HCT116 (cell line): ENCODE results near the gene SP4. TPM values are rescaled to one million over a fixed set of nuclear protein-coding genes. Genes with fewer than 3 reads are reported as not detected.

ENCODE experiments used
- ATAC-seq: fragments of 200-7000 bp; cut with Tn5 transposase; 2 replicates; pipeline ENCODE4 v1.9.1; 2020; ENCODE audit warnings: mild to moderate bottlenecking, moderate library complexity
- BruUV-seq: library from RNA; stranded (reverse); fragments of 400-500 nt; replicated peaks from 2 replicates; lab custom pipeline; 2021; lab: Mats Ljungman, UMichigan
- CTCF ChIA-PET: fragments of 300-600 bp; sonication (Branson Sonifier 250); formaldehyde crosslinking; loops from one replicate; lab custom pipeline; 2021; ENCODE audit warnings: antibody characterized with exemption; lab: Charles Lee
- POLR2A ChIA-PET: fragments of 300-600, 350-600 bp; sonication (Branson Sonifier 250); formaldehyde crosslinking; loops from one replicate; lab custom pipeline; 2021; ENCODE audit warnings: antibody characterized with exemption; lab: Charles Lee
- RAD21 ChIA-PET, 2 experiments: fragments of 300-600 bp; sonication (Branson Sonifier 250); formaldehyde crosslinking; loops; one replicate each; lab custom pipeline; 2023; ENCODE audit warnings: low total read pairs in 2 of 2; ENCODE audit not compliant: uncharacterized antibody in 2 of 2, unreplicated experiment in 2 of 2, low non-redundant PET in 1 of 2; lab: Charles Lee
- DNase-seq: peaks from one replicate; pipeline ENCODE4 v3.0.0-alpha.2; 2010; ENCODE audit warnings: low read depth, low spot score
- H2AFZ ChIP-seq: fragments of 200-600 bp; shearing (Covaris generic), sonication (generic); 2 replicates; pipeline ENCODE4 v1.6.1; 2017; ENCODE audit warnings: low read depth, mixed run types, mixed read lengths, antibody characterized with exemption, low read length; ENCODE audit not compliant: poor library complexity, severe bottlenecking
- H3K27ac ChIP-seq: 2 replicates; pipeline ENCODE4 v1.5.1; 2012; ENCODE audit warnings: low read depth, low read length
- H3K27me3 ChIP-seq: fragments of 200-600 bp; sonication (generic); 2 replicates; pipeline ENCODE4 v1.6.1; 2016; ENCODE audit warnings: mixed run types, low read length, mixed read lengths; ENCODE audit not compliant: insufficient read depth
- H3K36me3 ChIP-seq, 2 experiments: fragments of 200-500 bp in 1 of 2; fragments of 200-600 bp in 1 of 2; sonication (Bioruptor generic) in 1 of 2; sonication (generic) in 1 of 2; 2 replicates each; pipeline versions ENCODE4 v1.5.1 to v1.6.1; 2014 to 2016; ENCODE audit warnings: low read length in 2 of 2, inconsistent platforms in 1 of 2, mixed read lengths in 1 of 2, mixed run types in 1 of 2; ENCODE audit not compliant: insufficient read depth in 2 of 2, control insufficient read depth in 1 of 2
- H3K4me1 ChIP-seq, 2 experiments: fragments of 200-600 bp in 1 of 2; sonication (generic) in 1 of 2; 2 replicates each; pipeline versions ENCODE4 v1.5.1 to v1.6.1; 2012 to 2017; ENCODE audit warnings: low read length in 2 of 2, inconsistent platforms in 1 of 2, mild to moderate bottlenecking in 1 of 2, mixed read lengths in 1 of 2, mixed run types in 1 of 2, moderate library complexity in 1 of 2; ENCODE audit not compliant: insufficient read depth in 2 of 2, control insufficient read depth in 1 of 2
- H3K4me2 ChIP-seq: fragments of 200-600 bp; sonication (generic); 2 replicates; pipeline ENCODE4 v1.6.1; 2017; ENCODE audit warnings: mixed run types, low read length, mixed read lengths
- H3K4me3 ChIP-seq, 2 experiments: fragments of 200-600 bp in 1 of 2; sonication (generic) in 1 of 2; replicated peaks in 1 of 2; 2 replicates each; pipeline ENCODE4 v1.5.1; 2011 to 2016; ENCODE audit warnings: low read length in 2 of 2, control low read depth in 1 of 2, low read depth in 1 of 2, mild to moderate bottlenecking in 1 of 2, mixed read lengths in 1 of 2, mixed run types in 1 of 2
- H3K79me2 ChIP-seq: fragments of 200-600 bp; sonication (generic); 2 replicates; pipeline ENCODE4 v1.6.1; 2017; ENCODE audit warnings: mild to moderate bottlenecking, mixed run types, low read length, moderate library complexity, mixed read lengths; ENCODE audit not compliant: insufficient read depth
- H3K9ac ChIP-seq: fragments of 200-600 bp; sonication (generic); 2 replicates; pipeline ENCODE4 v1.6.1; 2016; ENCODE audit warnings: low read length, mixed read lengths
- H3K9me2 ChIP-seq: fragments of 200-600 bp; sonication (generic), shearing (Covaris generic); 2 replicates; pipeline ENCODE4 v1.6.1; 2017; ENCODE audit warnings: mixed run types, mild to moderate bottlenecking, moderate library complexity; ENCODE audit not compliant: insufficient read depth
- H3K9me3 ChIP-seq, 2 experiments: fragments of 200-500 bp in 1 of 2; fragments of 200-600 bp in 1 of 2; sonication (Bioruptor generic) in 1 of 2; sonication (generic) in 1 of 2; 2 replicates each; pipeline ENCODE4 v1.6.1; 2014 to 2017; ENCODE audit warnings: low read length in 2 of 2, mixed read lengths in 2 of 2, inconsistent platforms in 1 of 2, low read depth in 1 of 2, mild to moderate bottlenecking in 1 of 2, mixed run types in 1 of 2, moderate library complexity in 1 of 2; ENCODE audit not compliant: control insufficient read depth in 1 of 2, insufficient read depth in 1 of 2
- H4K20me1 ChIP-seq: fragments of 200-600 bp; sonication (generic), shearing (Covaris generic); 2 replicates; pipeline ENCODE4 v1.6.1; 2017; ENCODE audit warnings: mixed run types, mild to moderate bottlenecking, moderate library complexity; ENCODE audit not compliant: insufficient read depth
- CEBPB ChIP-seq: IDR thresholded peaks from 2 replicates; pipeline ENCODE4 v1.6.1; 2012; ENCODE audit warnings: low read depth
- EGR1 ChIP-seq: IDR thresholded peaks from 2 replicates; pipeline ENCODE4 v1.6.1; 2012; ENCODE audit warnings: low read depth
- FOSL1 ChIP-seq: IDR thresholded peaks from 2 replicates; pipeline ENCODE4 v1.6.1; 2012; ENCODE audit warnings: low read depth
- JUND ChIP-seq: IDR thresholded peaks from 2 replicates; pipeline ENCODE4 v1.6.1; 2012
- POLR2A ChIP-seq: IDR thresholded peaks from 2 replicates; pipeline ENCODE4 v1.7.0; 2011; ENCODE audit warnings: borderline replicate concordance; ENCODE audit not compliant: insufficient read depth, insufficient read length; ENCODE audit errors: extremely low read depth
- RAD21 ChIP-seq: IDR thresholded peaks from 2 replicates; pipeline ENCODE4 v1.6.1; 2012; ENCODE audit warnings: low read depth, mild to moderate bottlenecking
- SIN3A ChIP-seq: IDR thresholded peaks from 2 replicates; pipeline ENCODE4 v1.6.1; 2012; ENCODE audit warnings: low read depth
- TCF7L2 ChIP-seq: IDR thresholded peaks from 2 replicates; pipeline ENCODE4 v1.7.0; 2011; ENCODE audit warnings: borderline replicate concordance, inconsistent platforms; ENCODE audit not compliant: insufficient read depth, insufficient read length; ENCODE audit errors: extremely low read depth
- YY1 ChIP-seq: IDR thresholded peaks from 2 replicates; pipeline ENCODE4 v1.6.1; 2011; ENCODE audit warnings: low read length, low read depth, moderate library complexity, mild to moderate bottlenecking; ENCODE audit not compliant: insufficient replicate concordance; ENCODE audit errors: extremely low read depth
- ZFX ChIP-seq: fragments of 450-650 bp; IDR thresholded peaks from 2 replicates; pipeline ENCODE4 v1.6.1; 2017
- ZNF274 ChIP-seq: fragments of 200-500 bp; sonication (Bioruptor generic); IDR thresholded peaks from 2 replicates; pipeline ENCODE4 v1.6.1; 2014; ENCODE audit warnings: mild to moderate bottlenecking, low read depth, low read length, inconsistent platforms
- intact Hi-C: fragments of 100-400 bp; cut with micrococcal nuclease; formaldehyde crosslinking; loops from 2 replicates; pipeline ENCODE4 v1.10.0; 2022
- total RNA-seq: library from RNA; stranded (reverse); gene quantifications from one replicate; pipeline ENCODE4 v1.2.1, GENCODE V29; 2021; ENCODE audit not compliant: unreplicated experiment
- TF ChIP-seq, protein P1 (sequence below): IDR thresholded peaks from 2 replicates; pipeline ENCODE4 v1.6.1; 2012
- TF ChIP-seq, protein P2 (sequence below): IDR thresholded peaks from 2 replicates; pipeline ENCODE4 v1.6.1; 2012; ENCODE audit warnings: low read depth
- TF ChIP-seq, protein P3 (sequence below): IDR thresholded peaks from 2 replicates; pipeline ENCODE4 v1.6.1; 2012
- TF ChIP-seq, protein P4 (sequence below): IDR thresholded peaks from 2 replicates; pipeline ENCODE4 v1.6.1; 2011; ENCODE audit warnings: mild to moderate bottlenecking, low read length, moderate library complexity; ENCODE audit not compliant: insufficient replicate concordance; ENCODE audit errors: extremely low read depth
- TF ChIP-seq, protein P5 (sequence below), 3 experiments: fragments of 200-600 bp in 1 of 3; sonication (generic) in 1 of 3; IDR thresholded peaks in 2 of 3; conservative IDR thresholded peaks in 1 of 3; 2 replicates each; pipeline ENCODE4 v1.5.1; 2012 to 2017; ENCODE audit warnings: low read depth in 2 of 3, low read length in 2 of 3, antibody characterized with exemption in 1 of 3, borderline replicate concordance in 1 of 3, control low read depth in 1 of 3, mild to moderate bottlenecking in 1 of 3, mixed read lengths in 1 of 3, mixed run types in 1 of 3, moderate library complexity in 1 of 3; ENCODE audit not compliant: insufficient read depth in 1 of 3

Gene SP4
- total RNA-seq, 1 experiment from 2014 or later = 7.6 TPM

DNA sequence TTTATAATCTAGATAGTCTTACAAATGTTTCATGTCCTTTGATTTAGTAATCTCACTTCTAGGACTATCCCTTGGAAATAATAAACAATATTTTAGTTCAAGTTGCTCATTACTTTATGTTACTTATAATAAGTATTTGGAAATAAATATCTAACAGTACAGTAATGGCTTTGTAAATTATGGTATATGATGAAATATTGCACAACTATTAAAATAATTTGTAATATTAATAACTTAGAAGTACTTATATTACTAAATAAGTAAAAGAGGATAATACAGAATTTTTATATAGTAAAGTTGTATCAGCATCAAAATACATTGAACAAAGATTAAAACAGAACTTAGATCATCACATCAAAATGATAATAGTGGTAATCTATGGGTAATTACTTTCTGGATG is 41.1 kb downstream of the SP4 start:
- no peak overlapping the region for H2AFZ ChIP-seq
- H3K9me3 ChIP-seq = no peaks in the 10 kb centered on the region
- no peaks in the 10 kb centered on the region for H4K20me1 ChIP-seq
- no peaks in the 10 kb centered on the region for H3K79me2 ChIP-seq
- TF ChIP-seq, protein P1, sequence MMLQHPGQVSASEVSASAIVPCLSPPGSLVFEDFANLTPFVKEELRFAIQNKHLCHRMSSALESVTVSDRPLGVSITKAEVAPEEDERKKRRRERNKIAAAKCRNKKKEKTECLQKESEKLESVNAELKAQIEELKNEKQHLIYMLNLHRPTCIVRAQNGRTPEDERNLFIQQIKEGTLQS = no peak
- TF ChIP-seq SIN3A (no peak), RAD21 (no peak), ZFX (no peak), EGR1 (no peak), JUND (no peak), POLR2A (no peak), TCF7L2 (no peak), FOSL1 (no peak), YY1 (no peak), ZNF274 (no peak), CEBPB (no peak)
- TF ChIP-seq, protein P2, sequence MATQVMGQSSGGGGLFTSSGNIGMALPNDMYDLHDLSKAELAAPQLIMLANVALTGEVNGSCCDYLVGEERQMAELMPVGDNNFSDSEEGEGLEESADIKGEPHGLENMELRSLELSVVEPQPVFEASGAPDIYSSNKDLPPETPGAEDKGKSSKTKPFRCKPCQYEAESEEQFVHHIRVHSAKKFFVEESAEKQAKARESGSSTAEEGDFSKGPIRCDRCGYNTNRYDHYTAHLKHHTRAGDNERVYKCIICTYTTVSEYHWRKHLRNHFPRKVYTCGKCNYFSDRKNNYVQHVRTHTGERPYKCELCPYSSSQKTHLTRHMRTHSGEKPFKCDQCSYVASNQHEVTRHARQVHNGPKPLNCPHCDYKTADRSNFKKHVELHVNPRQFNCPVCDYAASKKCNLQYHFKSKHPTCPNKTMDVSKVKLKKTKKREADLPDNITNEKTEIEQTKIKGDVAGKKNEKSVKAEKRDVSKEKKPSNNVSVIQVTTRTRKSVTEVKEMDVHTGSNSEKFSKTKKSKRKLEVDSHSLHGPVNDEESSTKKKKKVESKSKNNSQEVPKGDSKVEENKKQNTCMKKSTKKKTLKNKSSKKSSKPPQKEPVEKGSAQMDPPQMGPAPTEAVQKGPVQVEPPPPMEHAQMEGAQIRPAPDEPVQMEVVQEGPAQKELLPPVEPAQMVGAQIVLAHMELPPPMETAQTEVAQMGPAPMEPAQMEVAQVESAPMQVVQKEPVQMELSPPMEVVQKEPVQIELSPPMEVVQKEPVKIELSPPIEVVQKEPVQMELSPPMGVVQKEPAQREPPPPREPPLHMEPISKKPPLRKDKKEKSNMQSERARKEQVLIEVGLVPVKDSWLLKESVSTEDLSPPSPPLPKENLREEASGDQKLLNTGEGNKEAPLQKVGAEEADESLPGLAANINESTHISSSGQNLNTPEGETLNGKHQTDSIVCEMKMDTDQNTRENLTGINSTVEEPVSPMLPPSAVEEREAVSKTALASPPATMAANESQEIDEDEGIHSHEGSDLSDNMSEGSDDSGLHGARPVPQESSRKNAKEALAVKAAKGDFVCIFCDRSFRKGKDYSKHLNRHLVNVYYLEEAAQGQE = no peak
- TF ChIP-seq, protein P3, sequence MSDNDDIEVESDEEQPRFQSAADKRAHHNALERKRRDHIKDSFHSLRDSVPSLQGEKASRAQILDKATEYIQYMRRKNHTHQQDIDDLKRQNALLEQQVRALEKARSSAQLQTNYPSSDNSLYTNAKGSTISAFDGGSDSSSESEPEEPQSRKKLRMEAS = no peak
- TF ChIP-seq, protein P4, sequence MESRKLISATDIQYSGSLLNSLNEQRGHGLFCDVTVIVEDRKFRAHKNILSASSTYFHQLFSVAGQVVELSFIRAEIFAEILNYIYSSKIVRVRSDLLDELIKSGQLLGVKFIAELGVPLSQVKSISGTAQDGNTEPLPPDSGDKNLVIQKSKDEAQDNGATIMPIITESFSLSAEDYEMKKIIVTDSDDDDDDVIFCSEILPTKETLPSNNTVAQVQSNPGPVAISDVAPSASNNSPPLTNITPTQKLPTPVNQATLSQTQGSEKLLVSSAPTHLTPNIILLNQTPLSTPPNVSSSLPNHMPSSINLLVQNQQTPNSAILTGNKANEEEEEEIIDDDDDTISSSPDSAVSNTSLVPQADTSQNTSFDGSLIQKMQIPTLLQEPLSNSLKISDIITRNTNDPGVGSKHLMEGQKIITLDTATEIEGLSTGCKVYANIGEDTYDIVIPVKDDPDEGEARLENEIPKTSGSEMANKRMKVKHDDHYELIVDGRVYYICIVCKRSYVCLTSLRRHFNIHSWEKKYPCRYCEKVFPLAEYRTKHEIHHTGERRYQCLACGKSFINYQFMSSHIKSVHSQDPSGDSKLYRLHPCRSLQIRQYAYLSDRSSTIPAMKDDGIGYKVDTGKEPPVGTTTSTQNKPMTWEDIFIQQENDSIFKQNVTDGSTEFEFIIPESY = no peak
- TF ChIP-seq, protein P5, sequence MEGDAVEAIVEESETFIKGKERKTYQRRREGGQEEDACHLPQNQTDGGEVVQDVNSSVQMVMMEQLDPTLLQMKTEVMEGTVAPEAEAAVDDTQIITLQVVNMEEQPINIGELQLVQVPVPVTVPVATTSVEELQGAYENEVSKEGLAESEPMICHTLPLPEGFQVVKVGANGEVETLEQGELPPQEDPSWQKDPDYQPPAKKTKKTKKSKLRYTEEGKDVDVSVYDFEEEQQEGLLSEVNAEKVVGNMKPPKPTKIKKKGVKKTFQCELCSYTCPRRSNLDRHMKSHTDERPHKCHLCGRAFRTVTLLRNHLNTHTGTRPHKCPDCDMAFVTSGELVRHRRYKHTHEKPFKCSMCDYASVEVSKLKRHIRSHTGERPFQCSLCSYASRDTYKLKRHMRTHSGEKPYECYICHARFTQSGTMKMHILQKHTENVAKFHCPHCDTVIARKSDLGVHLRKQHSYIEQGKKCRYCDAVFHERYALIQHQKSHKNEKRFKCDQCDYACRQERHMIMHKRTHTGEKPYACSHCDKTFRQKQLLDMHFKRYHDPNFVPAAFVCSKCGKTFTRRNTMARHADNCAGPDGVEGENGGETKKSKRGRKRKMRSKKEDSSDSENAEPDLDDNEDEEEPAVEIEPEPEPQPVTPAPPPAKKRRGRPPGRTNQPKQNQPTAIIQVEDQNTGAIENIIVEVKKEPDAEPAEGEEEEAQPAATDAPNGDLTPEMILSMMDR (IDR thresholded peaks at IDR 0.05 in 2 of 3, conservative IDR thresholded peaks at IDR 0.05 in 1 of 3; ENCODE audit: borderline replicate concordance in 1 of 3, insufficient read depth in 1 of 3, low read depth in 2 of 3, low read length in 2 of 3) = no peak
- BruUV-seq = no TSS peak
- no peak overlapping the region for H3K27ac ChIP-seq
- intact Hi-C loops = no loop called here
- H3K4me2 ChIP-seq = no peak overlapping the region
- DNase-seq (no peak), ATAC-seq (no peak)
- H3K4me3 ChIP-seq = no peak overlapping the region
- ChIA-PET CTCF (no interaction called here), POLR2A (no interaction called here), RAD21 (no interaction called here)
- H3K27me3 ChIP-seq = no peaks in the 10 kb centered on the region
- no peaks in the 10 kb centered on the region for H3K4me1 ChIP-seq
- H3K9me2 ChIP-seq = no peaks in the 10 kb centered on the region
- no peak overlapping the region for H3K9ac ChIP-seq
- H3K36me3 ChIP-seq = no peaks in the 10 kb centered on the region
